HepG2 (cell line): ENCODE results near the gene DNASE1. TPM values are rescaled to one million over a fixed set of nuclear protein-coding genes. Genes with fewer than 3 reads are reported as not detected.

Source experiments
- IRF1 ChIP-seq: sonication (generic); formaldehyde crosslinking; IDR thresholded peaks from 2 replicates; pipeline ENCODE4 v1.4.0; 2020; ENCODE audit warnings: low read depth, mild to moderate bottlenecking, missing genetic modification reagents
- JUND ChIP-seq: sonication (generic); formaldehyde crosslinking; IDR thresholded peaks from 2 replicates; pipeline ENCODE4 v1.8.0; 2022; ENCODE audit warnings: mild to moderate bottlenecking, missing genetic modification reagents
- KDM3A ChIP-seq: IDR thresholded peaks from 2 replicates; pipeline ENCODE4 v1.6.1; 2018; ENCODE audit warnings: low read depth, missing compliant biosample characterization
- MIER2 ChIP-seq: IDR thresholded peaks from 2 replicates; pipeline ENCODE4 v1.6.1; 2016; ENCODE audit warnings: missing biosample characterization, missing genetic modification reagents
- NFATC3 ChIP-seq: sonication (generic); formaldehyde crosslinking; IDR thresholded peaks from 2 replicates; pipeline ENCODE4 v1.5.1; 2020; ENCODE audit warnings: mild to moderate bottlenecking, missing genetic modification reagents
- NR1H2 ChIP-seq: sonication (generic); formaldehyde crosslinking; IDR thresholded peaks from 2 replicates; pipeline ENCODE4 v1.8.1; 2022; ENCODE audit warnings: low read depth, missing genetic modification reagents, borderline replicate concordance
- PHF8 ChIP-seq: sonication (generic); formaldehyde crosslinking; IDR thresholded peaks from 2 replicates; pipeline ENCODE4 v1.5.0; 2020; ENCODE audit warnings: missing genetic modification reagents
- SNAI1 ChIP-seq: sonication (generic); formaldehyde crosslinking; IDR thresholded peaks from 2 replicates; pipeline ENCODE4 v1.5.0; 2020; ENCODE audit warnings: mild to moderate bottlenecking, missing genetic modification reagents, borderline replicate concordance
- SOX13 ChIP-seq, 3 experiments: fragments of 450-650 bp in 1 of 3; sonication (generic) in 1 of 3; formaldehyde crosslinking in 1 of 3; IDR thresholded peaks in 2 of 3; conservative IDR thresholded peaks in 1 of 3; 2 replicates each; pipeline versions ENCODE4 v1.5.0 to v1.6.1; 2016 to 2020; ENCODE audit warnings: antibody characterized with exemption in 1 of 3, mild to moderate bottlenecking in 1 of 3, missing compliant biosample characterization in 1 of 3, missing genetic modification reagents in 1 of 3, moderate library complexity in 1 of 3
- ZBTB34 ChIP-seq: sonication (generic); formaldehyde crosslinking; IDR thresholded peaks from 2 replicates; pipeline ENCODE4 v1.8.0; 2022; ENCODE audit warnings: mild to moderate bottlenecking, missing genetic modification reagents
- ZNF143 ChIP-seq: sonication (generic); formaldehyde crosslinking; IDR thresholded peaks from 2 replicates; pipeline ENCODE4 v1.4.0; 2020; ENCODE audit warnings: missing genetic modification reagents
- ZNF569 ChIP-seq: sonication (generic); formaldehyde crosslinking; IDR thresholded peaks from 2 replicates; pipeline ENCODE4 v1.5.0; 2020; ENCODE audit warnings: mild to moderate bottlenecking, missing genetic modification reagents, moderate library complexity, borderline replicate concordance
- ZNF678 ChIP-seq: sonication (generic); formaldehyde crosslinking; IDR thresholded peaks from 2 replicates; pipeline ENCODE4 v1.4.0; 2020; ENCODE audit warnings: mild to moderate bottlenecking, missing genetic modification reagents
- ZNF749 ChIP-seq: sonication (generic); formaldehyde crosslinking; IDR thresholded peaks from 2 replicates; pipeline ENCODE4 v1.8.0; 2022; ENCODE audit warnings: mild to moderate bottlenecking, missing genetic modification reagents, moderate library complexity, borderline replicate concordance
- ZNF782 ChIP-seq: sonication (generic); formaldehyde crosslinking; IDR thresholded peaks from 2 replicates; pipeline ENCODE4 v1.4.0; 2020; ENCODE audit warnings: missing genetic modification reagents, mild to moderate bottlenecking, borderline replicate concordance
- polyA plus RNA-seq, 8 experiments: library from polyadenylated mRNA; depleted of rRNA in 3 of 8; stranded (reverse) in 7 of 8; unstranded in 1 of 8; fragments of >200 nt; fragmentation: Illumina TruSeq in 4 of 8; extraction: Trizol in 4 of 8; gene quantifications; 2 replicates each; pipeline versions ENCODE4 v1.2.1 to v1.2.3, GENCODE V29; 2011 to 2016; ENCODE audit warnings: low read depth in 4 of 8, missing spikeins in 1 of 8, mixed read lengths in 1 of 8; ENCODE audit not compliant: insufficient read depth in 1 of 8
- total RNA-seq, 5 experiments: library from RNA; depleted of rRNA; stranded (reverse); fragments of >200 nt; fragmentation: Illumina TruSeq; extraction: Trizol; gene quantifications; 2 replicates each; pipeline ENCODE4 v1.2.3, GENCODE V29; 2016; ENCODE audit warnings: low read depth in 1 of 5
- TF ChIP-seq, protein P1 (sequence below): sonication (generic); formaldehyde crosslinking; IDR thresholded peaks from 2 replicates; pipeline ENCODE4 v1.9.0; 2021; ENCODE audit warnings: missing genetic modification reagents, borderline replicate concordance
- TF ChIP-seq, protein P2 (sequence below): sonication (generic); formaldehyde crosslinking; IDR thresholded peaks from 2 replicates; pipeline ENCODE4 v1.8.1; 2023; ENCODE audit warnings: missing genetic modification reagents, mild to moderate bottlenecking, borderline replicate concordance
- TF ChIP-seq, protein P3 (sequence below): sonication (generic); formaldehyde crosslinking; IDR thresholded peaks from 2 replicates; pipeline ENCODE4 v1.4.0; 2020; ENCODE audit warnings: missing genetic modification reagents, borderline replicate concordance

Gene DNASE1
- total and polyA plus RNA-seq, 2 of the 13 experiments (the other 11 are each of a cell fraction or from before 2014, with no cell fraction given) = 7.1 to 11.1 TPM

DNA sequence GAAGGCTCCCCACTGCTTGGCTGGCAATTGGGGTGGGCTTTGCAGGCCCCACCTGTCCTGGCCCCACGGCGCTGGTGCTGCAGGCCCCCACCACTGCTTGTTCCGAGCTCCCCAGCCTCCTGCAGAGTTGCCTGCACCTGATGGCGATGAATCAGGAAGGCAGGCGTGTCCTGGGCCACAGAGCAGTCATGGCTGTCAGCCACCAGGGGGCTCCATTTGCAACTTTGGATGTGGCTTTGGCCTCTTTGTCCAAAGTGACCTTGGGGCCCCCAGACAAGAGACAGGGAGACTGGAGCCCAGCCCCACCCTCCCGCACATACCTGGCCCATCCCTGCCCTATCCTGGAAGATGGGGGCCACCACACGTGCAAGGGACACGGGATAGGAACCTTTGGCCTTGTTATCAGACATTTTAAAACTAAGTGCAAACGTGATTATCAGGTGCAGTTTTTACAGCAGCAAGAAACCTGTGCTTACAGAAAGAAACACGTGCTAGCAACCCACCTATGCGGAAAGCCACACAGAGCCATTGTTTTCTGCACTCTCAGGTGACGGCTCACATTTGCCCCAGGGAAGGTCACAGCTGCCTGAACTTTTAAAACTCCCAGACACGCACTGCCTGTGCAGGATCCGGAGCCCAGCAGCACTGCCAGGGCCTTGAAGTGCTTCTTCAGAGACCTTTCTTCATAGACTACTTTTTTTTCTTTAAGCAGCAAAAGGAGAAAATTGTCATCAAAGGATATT, at the start of gene DNASE1 (continued):
- no peak for TF ChIP-seq ZNF143
- no peak for TF ChIP-seq MIER2
- no peak for TF ChIP-seq ZNF569
- no peak for TF ChIP-seq NFATC3 (CRISPR knock-in tag)
- TF ChIP-seq ZNF749 (CRISPR knock-in tag) = no peak
- no peak for TF ChIP-seq PHF8 (CRISPR knock-in tag)
- TF ChIP-seq JUND (CRISPR knock-in tag) = no peak
- TF ChIP-seq SOX13 (IDR thresholded peaks at IDR 0.05) = peak; percentile 67
- peak in 1 of 2 experiments; percentile 75; a peak in 2 of 4 replicates for TF ChIP-seq SOX13 (CRISPR knock-in tag; conservative IDR thresholded peaks at IDR 0.05 in 1 of 2, IDR thresholded peaks at IDR 0.05 in 1 of 2)
- TF ChIP-seq KDM3A (CRISPR knock-in tag) = no peak
- no peak for TF ChIP-seq SNAI1 (CRISPR knock-in tag)
- TF ChIP-seq NR1H2 (CRISPR knock-in tag) = no peak
- TF ChIP-seq, protein P1, sequence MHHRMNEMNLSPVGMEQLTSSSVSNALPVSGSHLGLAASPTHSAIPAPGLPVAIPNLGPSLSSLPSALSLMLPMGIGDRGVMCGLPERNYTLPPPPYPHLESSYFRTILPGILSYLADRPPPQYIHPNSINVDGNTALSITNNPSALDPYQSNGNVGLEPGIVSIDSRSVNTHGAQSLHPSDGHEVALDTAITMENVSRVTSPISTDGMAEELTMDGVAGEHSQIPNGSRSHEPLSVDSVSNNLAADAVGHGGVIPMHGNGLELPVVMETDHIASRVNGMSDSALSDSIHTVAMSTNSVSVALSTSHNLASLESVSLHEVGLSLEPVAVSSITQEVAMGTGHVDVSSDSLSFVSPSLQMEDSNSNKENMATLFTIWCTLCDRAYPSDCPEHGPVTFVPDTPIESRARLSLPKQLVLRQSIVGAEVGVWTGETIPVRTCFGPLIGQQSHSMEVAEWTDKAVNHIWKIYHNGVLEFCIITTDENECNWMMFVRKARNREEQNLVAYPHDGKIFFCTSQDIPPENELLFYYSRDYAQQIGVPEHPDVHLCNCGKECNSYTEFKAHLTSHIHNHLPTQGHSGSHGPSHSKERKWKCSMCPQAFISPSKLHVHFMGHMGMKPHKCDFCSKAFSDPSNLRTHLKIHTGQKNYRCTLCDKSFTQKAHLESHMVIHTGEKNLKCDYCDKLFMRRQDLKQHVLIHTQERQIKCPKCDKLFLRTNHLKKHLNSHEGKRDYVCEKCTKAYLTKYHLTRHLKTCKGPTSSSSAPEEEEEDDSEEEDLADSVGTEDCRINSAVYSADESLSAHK (CRISPR knock-in tag) = no peak
- TF ChIP-seq, protein P2, sequence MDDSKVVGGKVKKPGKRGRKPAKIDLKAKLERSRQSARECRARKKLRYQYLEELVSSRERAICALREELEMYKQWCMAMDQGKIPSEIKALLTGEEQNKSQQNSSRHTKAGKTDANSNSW (CRISPR knock-in tag) = no peak
- no peak for TF ChIP-seq ZNF782 (CRISPR knock-in tag)
- no peak for TF ChIP-seq IRF1 (CRISPR knock-in tag)
- no peak for TF ChIP-seq ZNF678
- no peak for TF ChIP-seq ZBTB34 (CRISPR knock-in tag)
- TF ChIP-seq, protein P3, sequence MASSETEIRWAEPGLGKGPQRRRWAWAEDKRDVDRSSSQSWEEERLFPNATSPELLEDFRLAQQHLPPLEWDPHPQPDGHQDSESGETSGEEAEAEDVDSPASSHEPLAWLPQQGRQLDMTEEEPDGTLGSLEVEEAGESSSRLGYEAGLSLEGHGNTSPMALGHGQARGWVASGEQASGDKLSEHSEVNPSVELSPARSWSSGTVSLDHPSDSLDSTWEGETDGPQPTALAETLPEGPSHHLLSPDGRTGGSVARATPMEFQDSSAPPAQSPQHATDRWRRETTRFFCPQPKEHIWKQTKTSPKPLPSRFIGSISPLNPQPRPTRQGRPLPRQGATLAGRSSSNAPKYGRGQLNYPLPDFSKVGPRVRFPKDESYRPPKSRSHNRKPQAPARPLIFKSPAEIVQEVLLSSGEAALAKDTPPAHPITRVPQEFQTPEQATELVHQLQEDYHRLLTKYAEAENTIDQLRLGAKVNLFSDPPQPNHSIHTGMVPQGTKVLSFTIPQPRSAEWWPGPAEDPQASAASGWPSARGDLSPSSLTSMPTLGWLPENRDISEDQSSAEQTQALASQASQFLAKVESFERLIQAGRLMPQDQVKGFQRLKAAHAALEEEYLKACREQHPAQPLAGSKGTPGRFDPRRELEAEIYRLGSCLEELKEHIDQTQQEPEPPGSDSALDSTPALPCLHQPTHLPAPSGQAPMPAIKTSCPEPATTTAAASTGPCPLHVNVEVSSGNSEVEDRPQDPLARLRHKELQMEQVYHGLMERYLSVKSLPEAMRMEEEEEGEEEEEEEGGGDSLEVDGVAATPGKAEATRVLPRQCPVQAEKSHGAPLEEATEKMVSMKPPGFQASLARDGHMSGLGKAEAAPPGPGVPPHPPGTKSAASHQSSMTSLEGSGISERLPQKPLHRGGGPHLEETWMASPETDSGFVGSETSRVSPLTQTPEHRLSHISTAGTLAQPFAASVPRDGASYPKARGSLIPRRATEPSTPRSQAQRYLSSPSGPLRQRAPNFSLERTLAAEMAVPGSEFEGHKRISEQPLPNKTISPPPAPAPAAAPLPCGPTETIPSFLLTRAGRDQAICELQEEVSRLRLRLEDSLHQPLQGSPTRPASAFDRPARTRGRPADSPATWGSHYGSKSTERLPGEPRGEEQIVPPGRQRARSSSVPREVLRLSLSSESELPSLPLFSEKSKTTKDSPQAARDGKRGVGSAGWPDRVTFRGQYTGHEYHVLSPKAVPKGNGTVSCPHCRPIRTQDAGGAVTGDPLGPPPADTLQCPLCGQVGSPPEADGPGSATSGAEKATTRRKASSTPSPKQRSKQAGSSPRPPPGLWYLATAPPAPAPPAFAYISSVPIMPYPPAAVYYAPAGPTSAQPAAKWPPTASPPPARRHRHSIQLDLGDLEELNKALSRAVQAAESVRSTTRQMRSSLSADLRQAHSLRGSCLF (CRISPR knock-in tag) = no peak
